ENCODE results near the gene CCDC120. TPM values are rescaled to one million over a fixed set of nuclear protein-coding genes. Genes with fewer than 3 reads are reported as not detected.

CCDC120 gene
- polyA plus RNA-seq, 1 of the 3 experiments (the other 2 are of a cell fraction), result 2.1 TPM

GRCh38 chrX:49069038-49069437 is 10.2 kb downstream of the CCDC120 start:
- H3K9me3 ChIP-seq, result no peaks in the 10 kb centered on the region
- no peak overlapping the region for H3K4me3 ChIP-seq (ENCODE audit: low read depth in 2 of 2, low read length in 1 of 2)
- H3K36me3 ChIP-seq (replicated peaks in 1 of 2; ENCODE audit: control insufficient read depth in 1 of 2, insufficient read depth in 2 of 2, low read length in 1 of 2), result no peaks in the 10 kb centered on the region
- ChIA-PET POLR2A (no interaction called here), CTCF (interaction anchor here (1.3 kb wide), 1 partner anchor 27 kb away, joined by 3 read pairs; no protein-coding TSS in a partner anchor)
- no peak overlapping the region for H2AFZ ChIP-seq (ENCODE audit: low read depth)
- H3K4me1 ChIP-seq (ENCODE audit: control insufficient read depth in 1 of 2, insufficient read depth in 2 of 2, low read depth in 1 of 2, low read length in 1 of 2), result peaks cover 0 to 6% of the 10 kb centered on the region in 2 experiments; a peak in 1 of 4 replicates
- 0 out of 2 replicates have a peak, but pooled peaks cover 5% of the 10 kb centered on the region for H4K20me1 ChIP-seq (ENCODE audit: insufficient read depth)
- TF ChIP-seq TEAD4 (IDR thresholded peaks at IDR 0.05; ENCODE audit: borderline replicate concordance, insufficient read depth), result no peak
- DNase-seq, result no peak
- H3K9me2 ChIP-seq, result no peaks in the 10 kb centered on the region
- 86% methylated on average over 7 of the region's 11 CpGs for WGBS (ENCODE audit: low lambda C conversion rate)
- H3K27me3 ChIP-seq (ENCODE audit: insufficient read depth), result no peaks in the 10 kb centered on the region
- H3K79me2 ChIP-seq (ENCODE audit: insufficient read depth), result peaks cover 24% of the 10 kb centered on the region
- no peaks in the 10 kb centered on the region for H3F3A ChIP-seq (replicated peaks; ENCODE audit: insufficient read depth)
- H3K9ac ChIP-seq, result no peak overlapping the region
- no peak overlapping the region for H3K27ac ChIP-seq (ENCODE audit: low read depth in 2 of 2, low read length in 1 of 2)
- no peak overlapping the region for H3K4me2 ChIP-seq

GRCh38 chrX:49070988-49071387 is 12.2 kb downstream of the CCDC120 start:
- Histone ChIP-seq H3K9me2 (no peaks in the 10 kb centered on the region), H3K79me2 (ENCODE audit: insufficient read depth) (peaks cover 24% of the 10 kb centered on the region), H3K4me1 (ENCODE audit: control insufficient read depth in 1 of 2, insufficient read depth in 2 of 2, low read depth in 1 of 2, low read length in 1 of 2) (peaks cover 0 to 9% of the 10 kb centered on the region in 2 experiments; a peak in 1 of 4 replicates), H3K27ac (ENCODE audit: low read depth in 2 of 2, low read length in 1 of 2) (no peak overlapping the region), H4K20me1 (ENCODE audit: insufficient read depth) (0 out of 2 replicates have a peak, but pooled peaks cover 5% of the 10 kb centered on the region), H3K9me3 (no peaks in the 10 kb centered on the region), H3K36me3 (replicated peaks in 1 of 2; ENCODE audit: control insufficient read depth in 1 of 2, insufficient read depth in 2 of 2, low read length in 1 of 2) (no peaks in the 10 kb centered on the region), H3K4me3 (ENCODE audit: low read depth in 2 of 2, low read length in 1 of 2) (no peak overlapping the region), H3K27me3 (ENCODE audit: insufficient read depth) (no peaks in the 10 kb centered on the region), H3K9ac (no peak overlapping the region), H2AFZ (ENCODE audit: low read depth) (no peak overlapping the region), H3K4me2 (no peak overlapping the region), H3F3A (replicated peaks; ENCODE audit: insufficient read depth) (no peaks in the 10 kb centered on the region)
- no peak for DNase-seq
- 95% methylated on average over 4 of the region's 4 CpGs for WGBS (ENCODE audit: low lambda C conversion rate)
- ChIA-PET POLR2A (no interaction called here), CTCF (no interaction called here)
- TF ChIP-seq RXRA (IDR thresholded peaks at IDR 0.05; ENCODE audit: borderline replicate concordance, low read depth), result no peak
- TF ChIP-seq FOXJ3 (CRISPR knock-in tag; IDR thresholded peaks at IDR 0.05), result no peak
- no peak for TF ChIP-seq JUND (IDR thresholded peaks at IDR 0.05)
- no peak for TF ChIP-seq TCF12 (IDR thresholded peaks at IDR 0.05)
- no peak for TF ChIP-seq FOSL2 (IDR thresholded peaks at IDR 0.05; ENCODE audit: borderline replicate concordance, low read depth)
- TF ChIP-seq GATA2 (CRISPR knock-in tag; IDR thresholded peaks at IDR 0.05), result no peak
- TF ChIP-seq GABPA (IDR thresholded peaks at IDR 0.05; ENCODE audit: low read depth), result no peak
- TF ChIP-seq RAD21 (IDR thresholded peaks at IDR 0.05; ENCODE audit: low read length), result no peak
- TF ChIP-seq, protein P1, sequence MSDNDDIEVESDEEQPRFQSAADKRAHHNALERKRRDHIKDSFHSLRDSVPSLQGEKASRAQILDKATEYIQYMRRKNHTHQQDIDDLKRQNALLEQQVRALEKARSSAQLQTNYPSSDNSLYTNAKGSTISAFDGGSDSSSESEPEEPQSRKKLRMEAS (IDR thresholded peaks at IDR 0.05; ENCODE audit: low read depth), result no peak
- no peak for TF ChIP-seq RCOR1 (IDR thresholded peaks at IDR 0.05; ENCODE audit: low read length)
- TF ChIP-seq FOXM1 (IDR thresholded peaks at IDR 0.05; ENCODE audit: low read depth), result no peak

- H3K27me3 ChIP-seq (ENCODE audit: insufficient read depth), result no peaks in the 10 kb centered on the region
- ChIA-PET CTCF (no interaction called here), POLR2A (no interaction called here)
- no peaks in the 10 kb centered on the region for H3K9me3 ChIP-seq
- H3F3A ChIP-seq (replicated peaks; ENCODE audit: insufficient read depth), result no peaks in the 10 kb centered on the region
- peaks cover 0 to 9% of the 10 kb centered on the region in 2 experiments; a peak in 1 of 4 replicates for H3K4me1 ChIP-seq (ENCODE audit: control insufficient read depth in 1 of 2, insufficient read depth in 2 of 2, low read depth in 1 of 2, low read length in 1 of 2)
- 79% methylated on average over 44 of the region's 63 CpGs for WGBS (ENCODE audit: low lambda C conversion rate)
- TF ChIP-seq, protein P2, sequence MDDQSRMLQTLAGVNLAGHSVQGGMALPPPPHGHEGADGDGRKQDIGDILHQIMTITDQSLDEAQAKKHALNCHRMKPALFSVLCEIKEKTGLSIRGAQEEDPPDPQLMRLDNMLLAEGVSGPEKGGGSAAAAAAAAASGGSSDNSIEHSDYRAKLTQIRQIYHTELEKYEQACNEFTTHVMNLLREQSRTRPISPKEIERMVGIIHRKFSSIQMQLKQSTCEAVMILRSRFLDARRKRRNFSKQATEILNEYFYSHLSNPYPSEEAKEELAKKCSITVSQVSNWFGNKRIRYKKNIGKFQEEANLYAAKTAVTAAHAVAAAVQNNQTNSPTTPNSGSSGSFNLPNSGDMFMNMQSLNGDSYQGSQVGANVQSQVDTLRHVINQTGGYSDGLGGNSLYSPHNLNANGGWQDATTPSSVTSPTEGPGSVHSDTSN (IDR thresholded peaks at IDR 0.05), result 0 out of 2 replicates have a peak, but pooled peaks have one; percentile 22
- no peak for TF ChIP-seq CTCF (IDR thresholded peaks at IDR 0.05)
- TF ChIP-seq POLR2AphosphoS5 (IDR thresholded peaks at IDR 0.05; ENCODE audit: low read depth, low read length), result no peak
- H3K36me3 ChIP-seq (replicated peaks in 1 of 2; ENCODE audit: control insufficient read depth in 1 of 2, insufficient read depth in 2 of 2, low read length in 1 of 2), result peaks cover 0 to 3% of the 10 kb centered on the region in 2 experiments
- peak overlapping the region; percentile 80; the same call in 1 of the 2 replicates for H3K9ac ChIP-seq
- H2AFZ ChIP-seq (ENCODE audit: low read depth), result no peak overlapping the region
- peak overlapping the region; percentile 89 for H3K4me2 ChIP-seq
- H3K4me3 ChIP-seq (ENCODE audit: low read depth in 2 of 2, low read length in 1 of 2), result peak overlapping the region; percentile 61 to 95
- no peaks in the 10 kb centered on the region for H3K9me2 ChIP-seq
- no peak overlapping the region; a peak in 1 of 4 replicates for H3K27ac ChIP-seq (ENCODE audit: low read depth in 2 of 2, low read length in 1 of 2)
- H3K79me2 ChIP-seq (ENCODE audit: insufficient read depth), result peaks cover 24% of the 10 kb centered on the region
- DNase-seq, result peak; percentile 71
- 0 out of 2 replicates have a peak, but pooled peaks cover 5% of the 10 kb centered on the region for H4K20me1 ChIP-seq (ENCODE audit: insufficient read depth)
These were observed 13.3 kb downstream of the CCDC120 start for GRCh38 chrX:49071877-49072711.

All from SK-N-SH (cell line).